GM18502 (cell line): ENCODE results near the gene NDOR1.

Experiments
- ATAC-seq: cut with Tn5 transposase; IDR thresholded peaks from one replicate; pipeline ENCODE4 v1.9.1; 2021; ENCODE audit warnings: mild to moderate bottlenecking; ENCODE audit not compliant: unreplicated experiment, poor library complexity

NDOR1 gene

DNA sequence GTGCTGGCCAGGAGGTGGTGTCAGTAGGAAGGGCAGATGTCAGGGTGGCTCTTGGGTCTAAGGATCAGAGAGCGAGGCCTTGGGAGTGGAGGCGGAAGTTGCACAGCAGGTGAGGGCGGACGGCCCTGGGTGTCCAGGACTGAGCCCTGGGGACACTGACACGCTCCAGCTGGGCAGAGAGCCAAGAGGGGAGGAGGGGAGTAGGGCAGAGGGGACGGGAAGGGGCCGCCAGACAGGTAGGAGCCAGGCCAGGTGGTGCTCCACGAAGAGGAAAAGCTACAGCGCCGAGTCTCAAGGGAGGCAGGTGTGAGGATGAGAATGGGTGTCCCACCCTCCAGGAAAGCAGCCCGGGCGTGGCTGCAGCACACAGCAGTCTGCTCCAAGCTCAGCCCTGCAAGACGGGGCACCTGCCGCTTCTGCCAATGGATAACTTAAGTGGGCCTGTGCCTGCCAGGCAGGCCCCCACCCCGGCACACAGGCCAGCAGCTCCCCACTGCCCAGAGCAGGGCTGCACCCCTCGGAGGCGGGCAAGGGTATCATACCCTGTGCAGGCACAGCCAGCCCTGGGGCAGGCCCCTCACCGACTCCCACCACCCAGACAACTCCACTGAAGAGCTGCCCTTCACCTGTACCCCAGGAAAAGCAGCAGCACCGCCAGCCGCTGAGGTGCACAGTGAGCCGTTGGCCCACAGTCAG, 9.8 kb upstream of the NDOR1 start:
- no peak for ATAC-seq

- no peak for ATAC-seq
Observed at GRCh38 chr9:137198051-137198901, 7.2 kb upstream of the NDOR1 start.

DNA sequence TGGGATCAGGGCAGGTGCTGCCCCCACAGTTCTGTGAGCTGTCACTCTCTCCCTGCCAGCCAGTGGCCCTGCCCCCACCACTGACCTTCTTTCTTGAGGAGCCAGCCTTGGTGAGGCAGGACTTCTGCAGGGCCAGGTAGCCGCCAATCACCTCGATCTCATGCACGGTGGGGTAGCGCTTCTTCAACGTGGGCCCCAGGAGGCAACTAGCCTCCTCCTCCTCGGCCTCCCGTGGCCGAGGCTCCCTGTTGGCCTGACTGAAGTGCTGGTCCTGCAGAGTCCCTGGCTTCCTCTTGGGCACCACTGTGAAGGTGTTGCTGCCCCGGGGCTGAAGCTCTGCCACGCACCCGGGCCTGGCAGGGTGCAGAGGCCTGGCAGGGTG, 6.6 kb upstream of the NDOR1 start:
- no peak for ATAC-seq

DNA sequence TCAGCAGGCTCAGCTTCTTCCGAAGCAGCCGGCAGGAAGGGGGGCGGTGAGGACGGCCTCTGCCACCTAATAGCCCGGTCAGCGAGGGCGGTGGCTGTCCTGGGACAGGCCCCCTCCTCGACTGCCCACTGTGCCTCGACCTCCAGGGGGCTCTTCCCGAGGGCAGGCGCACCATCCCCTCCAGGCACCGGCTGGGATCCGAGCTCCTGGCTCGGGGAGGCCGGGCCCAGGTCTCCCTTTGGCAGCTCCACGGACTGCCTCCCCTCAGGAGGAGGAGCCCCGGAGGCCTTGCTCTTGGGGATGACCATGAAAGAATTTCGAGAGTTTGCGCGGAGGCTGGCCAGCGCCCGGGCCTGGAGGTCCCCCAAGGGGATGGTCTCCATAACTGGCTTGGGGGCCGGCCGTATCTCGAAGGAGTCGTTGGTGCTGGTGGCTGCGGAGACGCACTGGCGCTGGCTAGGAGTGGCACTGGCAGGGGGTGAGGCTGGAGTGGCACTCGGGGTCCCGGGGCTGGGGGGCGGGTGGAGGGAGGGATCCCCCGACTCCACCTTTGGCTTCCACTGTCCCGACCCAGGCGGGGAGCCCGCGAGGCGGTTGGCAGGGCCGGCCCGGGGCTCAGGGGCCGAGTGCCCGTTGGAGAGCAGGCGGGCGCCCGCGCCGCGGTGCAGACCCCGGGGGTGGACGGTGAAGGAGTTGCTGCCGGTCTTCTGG, 5.9 kb upstream of the NDOR1 start:
- ATAC-seq, result no peak

GRCh38 chr9:137200311-137201204, 4.9 kb upstream of the NDOR1 start, which contains the start of gene TPRN:
TSS of gene TPRN (minus strand) at chr9:137200741. CDS start at chr9:137200711, 30 bp downstream.
- ATAC-seq, result peak; percentile 88

GRCh38 chr9:137201205-137201868, 4.2 kb upstream of the NDOR1 start:
- no peak for ATAC-seq

GRCh38 chr9:137202966-137203365, 2.5 kb upstream of the NDOR1 start:
- ATAC-seq, result no peak

GRCh38 chr9:137204731-137205125, 772 bp upstream of the NDOR1 start:
- no peak for ATAC-seq

- ATAC-seq, result no peak
Observed at GRCh38 chr9:137206602-137207001, 1.1 kb downstream of the NDOR1 start.

DNA sequence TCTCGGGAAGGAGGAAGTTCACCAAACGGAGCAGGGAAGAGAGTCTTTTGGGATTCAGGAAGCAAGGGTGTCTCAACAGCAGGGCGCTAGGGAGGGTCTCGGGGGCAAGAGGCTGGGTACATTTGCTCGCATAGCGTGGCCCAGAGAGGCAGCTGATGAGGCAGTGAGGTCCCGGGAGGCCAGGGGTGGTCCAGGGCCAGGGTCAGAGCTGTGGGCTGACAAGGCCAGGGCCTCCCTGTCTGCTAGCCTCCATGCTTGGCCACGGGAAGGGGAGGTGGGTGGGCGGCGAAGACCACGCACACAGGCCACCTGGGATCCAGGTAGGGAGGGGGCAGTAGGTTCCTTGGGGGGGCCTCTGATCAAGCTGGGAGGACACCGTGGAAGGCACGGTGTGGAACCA, 6.0 kb downstream of the NDOR1 start:
- no peak for ATAC-seq

DNA sequence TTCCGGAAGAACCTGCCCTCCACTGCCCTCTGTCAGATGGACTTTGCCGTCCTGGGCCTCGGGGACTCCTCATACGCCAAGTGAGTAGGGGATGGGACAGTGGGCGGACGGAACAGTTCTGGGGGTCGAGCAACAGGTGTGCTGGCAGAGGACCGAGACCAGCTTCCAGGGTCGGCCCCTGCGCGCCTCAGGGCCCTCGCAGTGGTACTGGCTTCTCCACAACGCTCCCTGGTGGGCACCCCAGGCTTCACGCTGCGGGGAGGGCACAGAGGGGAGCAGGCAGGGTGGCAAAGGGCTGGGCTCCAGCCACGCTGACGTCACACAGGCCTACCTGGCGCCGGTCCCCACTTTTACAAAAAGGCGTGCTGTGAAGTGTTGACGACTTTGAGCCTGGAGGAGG, 7.0 kb downstream of the NDOR1 start:
- no peak for ATAC-seq

- ATAC-seq, result no peak
Observed at GRCh38 chr9:137213160-137214060, 7.9 kb downstream of the NDOR1 start.

DNA sequence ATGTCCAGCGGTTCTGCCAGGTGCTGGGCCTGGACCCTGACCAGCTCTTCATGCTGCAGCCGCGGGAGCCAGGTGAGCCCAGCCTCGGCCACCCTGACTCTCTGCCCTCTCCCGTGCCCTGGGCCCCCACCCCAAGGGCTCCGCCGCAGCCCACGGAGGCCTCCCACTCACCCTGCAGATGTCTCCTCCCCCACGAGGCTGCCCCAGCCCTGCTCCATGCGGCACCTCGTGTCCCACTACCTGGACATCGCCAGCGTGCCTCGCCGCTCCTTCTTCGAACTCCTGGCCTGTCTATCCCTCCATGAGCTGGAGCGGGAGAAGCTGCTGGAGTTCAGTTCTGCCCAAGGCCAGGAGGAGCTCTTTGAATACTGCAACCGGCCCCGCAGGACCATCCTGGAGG, 9.1 kb downstream of the NDOR1 start:
- no peak for ATAC-seq

DNA sequence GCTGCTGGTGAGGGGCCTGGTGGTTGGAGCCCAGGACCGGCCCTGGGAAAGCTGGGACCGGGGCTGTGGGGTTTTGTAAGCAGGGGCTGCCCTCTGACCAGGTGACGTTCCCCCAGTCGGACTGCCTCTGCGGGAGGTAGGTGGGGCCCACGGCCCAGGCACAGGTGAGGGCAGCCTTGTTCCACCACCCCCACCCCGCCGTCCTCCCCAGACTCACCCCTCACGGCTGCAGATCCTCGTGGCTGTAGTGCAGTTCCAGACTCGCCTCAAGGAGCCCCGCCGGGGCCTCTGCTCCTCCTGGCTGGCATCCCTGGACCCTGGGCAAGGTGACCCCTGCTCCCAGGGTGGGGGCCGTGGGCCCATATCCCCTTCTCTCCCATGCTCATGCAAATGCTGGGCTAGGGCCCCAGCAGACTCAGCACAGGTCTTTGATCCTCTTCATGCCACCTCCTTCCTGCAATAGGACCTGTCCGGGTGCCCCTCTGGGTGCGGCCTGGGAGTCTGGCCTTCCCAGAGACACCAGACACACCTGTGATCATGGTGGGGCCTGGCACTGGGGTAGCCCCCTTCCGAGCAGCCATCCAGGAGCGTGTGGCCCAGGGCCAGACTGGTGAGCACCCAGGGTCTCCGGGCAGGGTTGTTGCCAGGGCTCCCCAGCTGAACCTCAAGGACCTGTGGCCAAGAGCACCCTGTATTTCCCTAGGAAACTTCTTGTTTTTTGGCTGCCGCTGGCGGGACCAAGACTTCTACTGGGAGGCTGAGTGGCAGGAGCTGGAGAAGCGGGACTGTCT, 9.9 kb downstream of the NDOR1 start:
- ATAC-seq, result no peak

DNA sequence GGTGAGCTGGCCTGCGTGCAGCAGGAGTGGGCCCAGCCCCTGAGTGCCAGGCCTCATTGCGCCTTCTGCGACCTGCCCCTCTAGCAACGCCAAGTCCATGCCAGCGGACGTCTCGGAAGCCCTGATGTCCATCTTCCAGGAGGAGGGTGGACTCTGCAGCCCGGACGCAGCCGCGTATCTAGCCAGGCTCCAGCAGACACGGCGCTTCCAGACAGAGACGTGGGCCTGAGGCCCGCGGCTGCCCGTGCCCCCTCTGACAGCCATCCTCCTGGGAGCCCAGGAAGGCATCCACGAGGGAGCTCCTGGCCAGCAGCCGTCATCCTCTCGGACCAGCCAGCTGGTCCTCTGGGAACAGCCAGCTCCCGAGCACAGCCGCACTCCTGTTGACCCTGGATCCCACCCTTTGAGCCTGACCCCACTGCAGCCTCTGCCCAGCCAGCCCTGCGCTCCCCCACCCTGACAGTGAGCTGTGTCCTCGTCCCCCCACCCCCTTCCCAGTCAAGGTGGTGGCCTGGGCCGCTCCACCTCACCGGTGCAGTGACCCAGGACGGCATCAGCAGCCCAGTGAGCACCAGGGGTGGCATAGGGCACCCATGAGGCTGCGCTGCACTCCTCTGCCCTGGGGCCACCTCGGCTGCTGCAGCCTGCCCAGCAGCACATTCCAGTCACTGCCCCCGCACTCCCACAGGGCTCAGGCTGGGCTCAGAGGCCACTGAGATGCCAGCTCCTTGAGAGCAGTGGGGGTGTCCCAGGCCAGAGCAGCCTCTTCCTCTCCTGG, 10.9 kb downstream of the NDOR1 start:
- ATAC-seq, result no peak

DNA sequence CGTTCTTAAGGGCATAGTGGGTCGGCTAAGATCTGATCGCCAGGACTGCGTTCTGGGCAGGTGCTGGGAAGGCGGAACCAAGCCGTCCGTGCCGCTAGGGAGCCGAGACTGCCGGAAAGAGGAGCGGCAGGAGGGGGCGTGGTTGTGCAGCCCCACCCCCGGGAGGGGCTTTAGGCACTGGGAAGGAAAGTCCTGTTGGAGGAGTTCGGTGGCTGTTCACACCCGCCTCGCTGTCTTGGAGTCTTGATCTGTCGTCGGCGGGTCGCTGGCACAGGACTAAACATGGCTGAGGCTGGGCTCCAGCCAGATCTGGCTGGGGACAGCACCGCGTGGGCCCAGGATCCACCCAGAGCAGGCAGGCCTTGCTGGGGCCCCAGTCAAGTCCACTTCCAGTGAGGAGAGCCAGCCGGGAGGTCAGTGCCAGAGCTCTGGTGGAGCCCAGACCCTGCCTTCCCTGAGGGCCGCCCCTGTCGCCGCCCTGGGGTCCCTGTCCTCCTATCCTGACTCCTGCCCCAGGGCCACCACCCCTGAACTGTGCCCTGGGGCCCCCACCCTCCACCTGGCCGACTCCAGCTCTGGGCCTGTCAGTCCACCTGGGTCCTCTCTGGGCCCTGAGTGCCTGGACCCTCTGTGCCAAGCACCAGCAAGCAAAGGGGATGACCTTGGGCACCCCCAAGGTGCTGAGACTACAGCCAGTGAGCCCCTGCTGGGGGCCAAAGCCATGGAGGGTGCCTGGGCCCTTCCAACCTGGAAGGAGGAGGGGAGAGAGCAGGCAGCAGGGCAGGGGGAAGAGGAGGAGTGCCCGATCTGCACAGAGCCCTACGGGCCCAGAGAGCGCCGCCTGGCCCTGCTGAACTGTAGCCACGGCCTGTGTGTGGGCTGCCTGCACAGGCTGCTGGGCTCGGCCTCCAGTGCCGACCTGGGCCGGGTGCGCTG, 12.0 kb downstream of the NDOR1 start:
- no peak for ATAC-seq
